Tibial artery (tissue), 4 donors: ENCODE data around the gene PADI4.
"Not testable (repeated sequence)": the region's sequence is repeated elsewhere in the genome, so short reads cannot be mapped to it uniquely, and the experiment has no call there.

Experiments
- DNase-seq, 2 donors: peaks; one replicate each; pipeline ENCODE4 v3.0.0-alpha.2; 2019
- H3K27ac ChIP-seq, 2 donors: fragments of 200-600 bp; sonication (generic) in 1 of 2; 1 replicate in 1 of 2; 2 replicates in 1 of 2; pipeline ENCODE4 v1.5.1; 2018 to 2019; ENCODE audit warnings: mild to moderate bottlenecking in 1 of 2
- H3K27me3 ChIP-seq, 2 donors: fragments of 200-600 bp; sonication (generic) in 1 of 2; one replicate each; pipeline versions ENCODE4 v1.5.1 to v1.6.0; 2016 to 2019
- H3K36me3 ChIP-seq, 3 donors: fragments of 200-600 bp; sonication (generic) in 2 of 3; one replicate each; pipeline ENCODE4 v1.5.1; 2016 to 2019; ENCODE audit warnings: mild to moderate bottlenecking in 2 of 3
- H3K4me1 ChIP-seq, 4 donors: fragments of 200-600 bp; sonication (generic) in 2 of 4; 1 replicate in 3 of 4; 2 replicates in 1 of 4; pipeline ENCODE4 v1.5.1; 2016 to 2019
- H3K4me3 ChIP-seq, 2 donors: fragments of 200-600 bp; sonication (generic) in 1 of 2; 1 replicate in 1 of 2; 2 replicates in 1 of 2; pipeline ENCODE4 v1.5.1; 2018 to 2019; ENCODE audit warnings: mild to moderate bottlenecking in 2 of 2
- H3K9me3 ChIP-seq, 3 donors: fragments of 200-600 bp; sonication (generic) in 1 of 3; one replicate each; pipeline ENCODE4 v1.5.1; 2016 to 2019
- intact Hi-C: fragments of 100-400 bp; cut with DNase I; formaldehyde crosslinking; loops from one replicate; pipeline ENCODE4 v1.15.0; 2023; ENCODE audit warnings: low total_unique reads
- TF ChIP-seq, protein P1 (sequence below), 2 experiments: fragments of 200-600 bp in 1 of 2; fragments of 450-650 bp in 1 of 2; IDR thresholded peaks; one replicate each; pipeline ENCODE4 v1.5.1; 2017 to 2019; ENCODE audit warnings: antibody characterized with exemption in 2 of 2, mild to moderate bottlenecking in 1 of 2, moderate library complexity in 1 of 2

Gene PADI4

GRCh38 chr1:17335821-17336710, 28.1 kb downstream of the PADI4 start:
- Histone ChIP-seq H3K27ac (no peak overlapping the region), H3K27me3 (peaks cover 0 to 55% of the 10 kb centered on the region in 2 donors), H3K4me1 (no peaks in the 10 kb centered on the region), H3K36me3 (no peaks in the 10 kb centered on the region), H3K4me3 (no peak overlapping the region), H3K9me3 (no peaks in the 10 kb centered on the region)
- TF ChIP-seq, protein P1, sequence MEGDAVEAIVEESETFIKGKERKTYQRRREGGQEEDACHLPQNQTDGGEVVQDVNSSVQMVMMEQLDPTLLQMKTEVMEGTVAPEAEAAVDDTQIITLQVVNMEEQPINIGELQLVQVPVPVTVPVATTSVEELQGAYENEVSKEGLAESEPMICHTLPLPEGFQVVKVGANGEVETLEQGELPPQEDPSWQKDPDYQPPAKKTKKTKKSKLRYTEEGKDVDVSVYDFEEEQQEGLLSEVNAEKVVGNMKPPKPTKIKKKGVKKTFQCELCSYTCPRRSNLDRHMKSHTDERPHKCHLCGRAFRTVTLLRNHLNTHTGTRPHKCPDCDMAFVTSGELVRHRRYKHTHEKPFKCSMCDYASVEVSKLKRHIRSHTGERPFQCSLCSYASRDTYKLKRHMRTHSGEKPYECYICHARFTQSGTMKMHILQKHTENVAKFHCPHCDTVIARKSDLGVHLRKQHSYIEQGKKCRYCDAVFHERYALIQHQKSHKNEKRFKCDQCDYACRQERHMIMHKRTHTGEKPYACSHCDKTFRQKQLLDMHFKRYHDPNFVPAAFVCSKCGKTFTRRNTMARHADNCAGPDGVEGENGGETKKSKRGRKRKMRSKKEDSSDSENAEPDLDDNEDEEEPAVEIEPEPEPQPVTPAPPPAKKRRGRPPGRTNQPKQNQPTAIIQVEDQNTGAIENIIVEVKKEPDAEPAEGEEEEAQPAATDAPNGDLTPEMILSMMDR (IDR thresholded peaks at IDR 0.05), result peak; percentile 45 to 62
- DNase-seq, result no peak
- intact Hi-C loops, result no loop called here

DNA sequence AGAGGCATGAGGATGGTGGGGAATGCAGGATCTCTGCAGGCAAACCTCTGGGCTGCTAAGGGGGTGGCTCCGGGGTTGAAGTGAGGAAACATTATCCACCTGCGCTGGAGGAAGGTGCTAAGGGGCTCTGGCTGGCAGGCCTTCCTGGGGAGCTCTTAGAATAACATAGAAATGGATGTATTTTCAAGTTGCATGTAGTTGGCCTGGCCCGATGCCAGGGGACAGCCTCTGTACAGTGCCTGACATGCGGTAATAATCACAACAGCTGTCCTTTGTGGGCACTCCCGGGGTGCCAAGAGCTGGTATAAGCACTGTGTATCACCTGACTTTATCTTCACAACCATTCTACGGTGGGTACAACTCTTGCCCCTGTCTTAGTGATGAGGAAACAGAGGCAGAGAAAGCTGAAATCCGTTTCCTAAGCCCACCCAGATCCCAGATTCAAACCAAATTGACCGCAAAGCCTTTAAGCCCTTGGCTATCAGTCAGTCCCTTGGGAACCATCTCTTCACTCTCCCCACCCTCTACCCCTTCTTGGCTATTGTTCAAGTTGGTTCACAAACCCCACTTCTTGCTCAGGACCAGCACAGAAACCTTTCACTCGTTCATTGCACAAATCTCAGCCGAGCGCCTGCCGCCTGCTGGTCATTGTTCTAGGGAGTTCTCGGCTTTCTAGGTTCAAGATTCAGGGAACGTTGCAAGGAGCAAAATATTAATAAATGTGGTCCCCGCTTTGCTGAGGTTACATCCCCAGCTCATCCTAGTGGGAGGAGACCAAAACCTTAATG, 30.9 kb downstream of the PADI4 start:
- TF ChIP-seq, protein P1 (IDR thresholded peaks at IDR 0.05), result no peak
- Histone ChIP-seq H3K9me3 (no peaks in the 10 kb centered on the region), H3K27ac (no peak overlapping the region), H3K4me1 (no peaks in the 10 kb centered on the region), H3K27me3 (peaks cover 0 to 55% of the 10 kb centered on the region in 2 donors), H3K36me3 (no peaks in the 10 kb centered on the region), H3K4me3 (no peak overlapping the region)
- DNase-seq, result no peak
- intact Hi-C loops, result no loop called here

DNA sequence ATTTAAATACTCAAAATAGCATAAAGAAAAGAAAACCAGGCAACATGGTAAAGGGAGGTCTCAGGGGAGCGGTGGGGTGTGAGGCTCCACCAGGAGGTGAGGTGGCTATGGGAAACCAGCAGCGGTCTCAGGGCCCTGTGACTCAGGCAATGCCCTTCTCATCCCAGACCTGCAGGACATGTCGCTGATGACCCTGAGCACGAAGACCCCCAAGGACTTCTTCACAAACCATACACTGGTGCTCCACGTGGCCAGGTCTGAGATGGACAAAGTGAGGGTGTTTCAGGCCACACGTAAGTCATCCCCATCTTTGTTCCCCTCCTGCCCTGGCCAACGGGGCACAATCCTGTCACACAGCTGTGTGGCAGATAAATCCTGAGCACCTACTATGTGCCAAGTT, 31.5 kb downstream of the PADI4 start:
- TF ChIP-seq, protein P1 (IDR thresholded peaks at IDR 0.05), result no peak
- H3K27me3 ChIP-seq, result peaks cover 0 to 53% of the 10 kb centered on the region in 2 donors
- H3K9me3 ChIP-seq, result peaks cover 0 to 4% (median 0%) of the 10 kb centered on the region in 3 donors
- intact Hi-C loops, result no loop called here
- no peaks in the 10 kb centered on the region for H3K4me1 ChIP-seq
- H3K36me3 ChIP-seq, result no peaks in the 10 kb centered on the region
- no peak overlapping the region for H3K27ac ChIP-seq
- no peak for DNase-seq
- no peak overlapping the region for H3K4me3 ChIP-seq

GRCh38 chr1:17340358-17340757, 32.4 kb downstream of the PADI4 start:
- H3K9me3 ChIP-seq, result peaks cover 0 to 8% (median 0%) of the 10 kb centered on the region in 3 donors
- H3K36me3 ChIP-seq, result no peaks in the 10 kb centered on the region
- H3K27ac ChIP-seq, result no peak overlapping the region
- H3K27me3 ChIP-seq, result peaks cover 0 to 54% of the 10 kb centered on the region in 2 donors
- H3K4me1 ChIP-seq, result no peaks in the 10 kb centered on the region
- DNase-seq, result no peak
- TF ChIP-seq, protein P1 (IDR thresholded peaks at IDR 0.05), result no peak
- H3K4me3 ChIP-seq, result no peak overlapping the region
- intact Hi-C loops, result no loop called here

DNA sequence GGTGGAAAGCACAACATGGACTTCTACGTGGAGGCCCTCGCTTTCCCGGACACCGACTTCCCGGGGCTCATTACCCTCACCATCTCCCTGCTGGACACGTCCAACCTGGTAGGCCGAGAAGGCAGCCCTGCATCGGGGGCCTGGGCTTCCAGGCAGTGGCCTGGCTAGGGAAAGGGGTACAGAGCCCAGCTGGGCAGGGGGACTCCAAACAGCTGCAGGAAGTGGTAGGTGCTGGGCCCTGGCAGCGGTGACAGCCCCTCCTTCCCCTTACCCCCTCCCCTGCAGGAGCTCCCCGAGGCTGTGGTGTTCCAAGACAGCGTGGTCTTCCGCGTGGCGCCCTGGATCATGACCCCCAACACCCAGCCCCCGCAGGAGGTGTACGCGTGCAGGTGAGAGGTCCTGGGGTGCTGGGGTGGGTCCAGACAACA, 34.0 kb downstream of the PADI4 start:
- Histone ChIP-seq H3K27ac (no peak overlapping the region), H3K9me3 (peaks cover 0 to 8% (median 0%) of the 10 kb centered on the region in 3 donors), H3K4me1 (no peaks in the 10 kb centered on the region), H3K27me3 (peaks cover 0 to 52% of the 10 kb centered on the region in 2 donors), H3K4me3 (no peak overlapping the region), H3K36me3 (no peaks in the 10 kb centered on the region)
- TF ChIP-seq, protein P1 (IDR thresholded peaks at IDR 0.05), result no peak
- intact Hi-C loops, result no loop called here
- no peak for DNase-seq

DNA sequence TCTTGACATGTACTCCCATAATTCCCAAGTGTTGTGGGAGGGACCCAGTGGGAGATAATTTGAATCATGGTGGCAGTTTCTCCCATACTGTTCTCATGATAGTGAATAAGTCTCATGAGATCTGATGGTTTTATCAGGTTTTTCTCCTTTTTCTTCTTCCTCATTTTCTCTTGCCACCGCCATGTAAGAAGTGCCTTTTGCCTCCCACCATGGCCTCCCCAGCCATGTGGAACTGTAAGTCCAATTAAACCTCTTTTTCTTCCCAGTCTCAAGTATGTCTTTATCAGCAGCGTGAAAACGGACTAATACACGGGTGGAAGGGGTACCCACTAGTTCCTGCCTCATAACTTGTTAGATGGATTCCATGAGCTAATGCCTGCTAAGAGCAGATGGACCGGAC, 37.5 kb downstream of the PADI4 start:
- DNase-seq, H3K36me3 ChIP-seq, H3K4me1 ChIP-seq, H3K4me3 ChIP-seq, H3K27ac ChIP-seq, intact Hi-C loops, H3K9me3 ChIP-seq: not testable (repeated sequence)
- H3K27me3 ChIP-seq, result peaks cover 0 to 63% of the 10 kb centered on the region in 2 donors
